Fibroblast of lung (primary cell): ENCODE data around the gene OR10H5. TPM values are rescaled to one million over a fixed set of nuclear protein-coding genes. Genes with fewer than 3 reads are reported as not detected.
"Not testable (repeated sequence)": the region's sequence is repeated elsewhere in the genome, so short reads cannot be mapped to it uniquely, and the experiment has no call there.

Experiments used
- DNase-seq, 2 donors: peaks; one replicate each; pipeline versions ENCODE4 v3.0.0 to v3.0.0-alpha.2; 2010; ENCODE audit warnings: low read depth in 2 of 2
- H2AFZ ChIP-seq: 2 replicates; pipeline ENCODE4 v1.5.1; 2012; ENCODE audit warnings: low read length, control low read depth, inconsistent platforms
- H3K27ac ChIP-seq: 2 replicates; pipeline ENCODE4 v1.5.1; 2011; ENCODE audit warnings: low read length, control low read depth; ENCODE audit not compliant: insufficient read depth
- H3K27me3 ChIP-seq: 2 replicates; pipeline ENCODE4 v1.5.1; 2011; ENCODE audit warnings: mild to moderate bottlenecking, low read length; ENCODE audit not compliant: control insufficient read depth, insufficient read depth
- H3K36me3 ChIP-seq: 2 replicates; pipeline ENCODE4 v1.5.1; 2011; ENCODE audit warnings: low read length; ENCODE audit not compliant: control insufficient read depth, insufficient read depth
- H3K4me1 ChIP-seq: 2 replicates; pipeline ENCODE4 v1.5.1; 2011; ENCODE audit warnings: low read length; ENCODE audit not compliant: control insufficient read depth, insufficient read depth; ENCODE audit errors: extremely low read depth
- H3K4me2 ChIP-seq: 2 replicates; pipeline ENCODE4 v1.5.1; 2011; ENCODE audit warnings: low read length, control low read depth; ENCODE audit not compliant: insufficient read depth; ENCODE audit errors: extremely low read depth
- H3K4me3 ChIP-seq, 4 experiments: fragments of 200-600 bp in 1 of 4; sonication (generic) in 1 of 4; replicated peaks in 1 of 4; 2 replicates each; pipeline ENCODE4 v1.5.1; 2011 to 2016; ENCODE audit warnings: low read length in 4 of 4, low read depth in 3 of 4, mild to moderate bottlenecking in 3 of 4, control low read depth in 2 of 4, inconsistent platforms in 1 of 4, mixed read lengths in 1 of 4; ENCODE audit not compliant: insufficient read depth in 1 of 4; ENCODE audit errors: control extremely low read depth in 1 of 4
- H3K79me2 ChIP-seq: 2 replicates; pipeline ENCODE4 v1.5.1; 2012; ENCODE audit warnings: mild to moderate bottlenecking, low read length, inconsistent platforms; ENCODE audit not compliant: control insufficient read depth, insufficient read depth
- H3K9ac ChIP-seq: 2 replicates; pipeline ENCODE4 v1.5.1; 2011; ENCODE audit warnings: mild to moderate bottlenecking, low read length, control low read depth; ENCODE audit not compliant: insufficient read depth
- H3K9me3 ChIP-seq: 2 replicates; pipeline ENCODE4 v1.5.1; 2012; ENCODE audit warnings: low read depth, low read length; ENCODE audit not compliant: control insufficient read depth, insufficient read depth
- H4K20me1 ChIP-seq: 2 replicates; pipeline ENCODE4 v1.5.1; 2011; ENCODE audit warnings: low read length; ENCODE audit not compliant: control insufficient read depth, insufficient read depth; ENCODE audit errors: extremely low read depth
- CTCF ChIP-seq, 2 donors: IDR thresholded peaks in 1 of 2; conservative IDR thresholded peaks in 1 of 2; 1 replicate in 1 of 2; 2 replicates in 1 of 2; pipeline ENCODE4 v1.5.1; 2011 to 2012; ENCODE audit warnings: low read length in 2 of 2, control low read depth in 1 of 2, inconsistent platforms in 1 of 2, low read depth in 1 of 2, mild to moderate bottlenecking in 1 of 2
- EZH2 ChIP-seq: IDR thresholded peaks from 2 replicates; pipeline ENCODE4 v1.5.1; 2012; ENCODE audit warnings: low read length, control low read depth, mild to moderate bottlenecking; ENCODE audit errors: missing control alignments
- polyA plus RNA-seq, 2 donors: library from polyadenylated mRNA; depleted of rRNA in 1 of 2; stranded (reverse) in 1 of 2; unstranded in 1 of 2; fragments of >200 nt; gene quantifications; 2 replicates each; pipeline ENCODE4 v1.2.1, GENCODE V29; 2011 to 2012; ENCODE audit warnings: missing spikeins in 1 of 2
- total RNA-seq: library from RNA; depleted of rRNA; stranded (reverse); fragments of >200 nt; gene quantifications from 2 replicates; pipeline ENCODE4 v1.2.1, GENCODE V29; 2014

Gene OR10H5
- total and polyA plus RNA-seq, 2 donors (not counting 1 experiment from before 2014, with no cell fraction given): not detected

GRCh38 chr19:15769586-15769985 is 17.9 kb upstream of the OR10H5 start:
- Histone ChIP-seq H3K4me3 (no peak overlapping the region), H3K36me3 (no peaks in the 10 kb centered on the region), H3K9ac (no peak overlapping the region), H3K27me3 (no peaks in the 10 kb centered on the region), H3K9me3 (no peaks in the 10 kb centered on the region), H2AFZ (no peak overlapping the region), H3K79me2 (no peaks in the 10 kb centered on the region), H3K4me2 (no peak overlapping the region), H3K27ac (no peak overlapping the region), H4K20me1 (no peaks in the 10 kb centered on the region), H3K4me1 (no peaks in the 10 kb centered on the region)
- no peak for TF ChIP-seq CTCF (conservative IDR thresholded peaks at IDR 0.05 in 1 of 2, IDR thresholded peaks at IDR 0.05 in 1 of 2; ENCODE audit: low read depth in 1 of 2, low read length in 2 of 2)
- TF ChIP-seq EZH2: no peak
- no peak for DNase-seq

- not testable (repeated sequence) for H3K9me3 ChIP-seq, H3K36me3 ChIP-seq, H3K4me1 ChIP-seq, H3K4me2 ChIP-seq, H3K27ac ChIP-seq, DNase-seq, H2AFZ ChIP-seq, H3K9ac ChIP-seq, H3K4me3 ChIP-seq, H4K20me1 ChIP-seq, H3K79me2 ChIP-seq, H3K27me3 ChIP-seq
Observed at GRCh38 chr19:15774159-15774558, 13.3 kb upstream of the OR10H5 start.

DNA sequence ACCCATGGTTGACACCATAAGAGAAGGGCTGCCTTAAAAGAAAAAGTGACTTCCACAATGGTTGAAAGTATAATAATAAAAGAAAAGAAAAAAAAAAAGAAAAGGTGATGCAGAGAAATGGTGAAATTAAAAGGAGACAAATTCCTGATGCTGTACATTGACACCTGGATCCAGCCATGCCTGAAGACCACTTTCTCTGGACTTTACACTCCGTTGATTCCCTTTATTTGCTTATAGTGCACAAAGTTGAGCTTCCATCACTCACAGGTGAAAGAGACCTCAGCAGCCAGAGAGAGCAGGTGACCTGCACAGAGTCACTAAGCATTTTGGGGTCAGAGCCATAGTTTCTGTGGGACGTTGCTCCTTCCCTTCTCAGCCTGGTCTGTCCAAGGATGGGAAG is 12.2 kb upstream of the OR10H5 start:
- H3K4me1 ChIP-seq: no peaks in the 10 kb centered on the region
- no peaks in the 10 kb centered on the region for H3K27me3 ChIP-seq
- no peak overlapping the region for H3K4me3 ChIP-seq
- no peaks in the 10 kb centered on the region for H3K36me3 ChIP-seq
- no peak overlapping the region for H3K27ac ChIP-seq
- no peak for TF ChIP-seq EZH2
- TF ChIP-seq CTCF (conservative IDR thresholded peaks at IDR 0.05 in 1 of 2, IDR thresholded peaks at IDR 0.05 in 1 of 2; ENCODE audit: low read depth in 1 of 2, low read length in 2 of 2): no peak
- no peak overlapping the region for H2AFZ ChIP-seq
- H3K9me3 ChIP-seq: no peaks in the 10 kb centered on the region
- H3K4me2 ChIP-seq: no peak overlapping the region
- no peak overlapping the region for H3K9ac ChIP-seq
- H3K79me2 ChIP-seq: no peaks in the 10 kb centered on the region
- H4K20me1 ChIP-seq: no peaks in the 10 kb centered on the region
- no peak for DNase-seq
